Measurements from ENCODE around the gene AGBL4. TPM values are rescaled to one million over a fixed set of nuclear protein-coding genes. Genes with fewer than 3 reads are reported as not detected.

Gene AGBL4
- total RNA-seq, 3 donors from 2014 or later, result 1.3 to 1.9 (median 1.8) TPM

- intact Hi-C loops (cut with DNase I; ENCODE audit: low total_unique reads), result no loop called here
- TF ChIP-seq POLR2AphosphoS5 (IDR thresholded peaks at IDR 0.05) (no peak), CTCF (IDR thresholded peaks at IDR 0.05) (no peak), POLR2A (IDR thresholded peaks at IDR 0.05) (no peak)
- Histone ChIP-seq H3K27me3 (no peaks in the 10 kb centered on the region), H3K4me1 (no peaks in the 10 kb centered on the region), H3K9me3 (no peaks in the 10 kb centered on the region), H3K27ac (no peak overlapping the region), H3K36me3 (no peaks in the 10 kb centered on the region), H3K4me3 (no peak overlapping the region)
- DNase-seq (ENCODE audit: low spot score in 2 of 2), result no peak
Observed at GRCh38 chr1:48560116-48560515, 1463.6 kb downstream of the AGBL4 start.

- Histone ChIP-seq H3K36me3 (no peaks in the 10 kb centered on the region), H3K4me1 (no peaks in the 10 kb centered on the region), H3K27me3 (no peaks in the 10 kb centered on the region), H3K4me3 (no peak overlapping the region), H3K9me3 (no peaks in the 10 kb centered on the region), H3K27ac (no peak overlapping the region)
- no peak for DNase-seq (ENCODE audit: low spot score in 2 of 2)
- no peak for TF ChIP-seq POLR2A (IDR thresholded peaks at IDR 0.05)
- intact Hi-C loops (cut with DNase I; ENCODE audit: low total_unique reads), result no loop called here
Observed at GRCh38 chr1:48558366-48558765, 1465.4 kb downstream of the AGBL4 start.

- Histone ChIP-seq H3K36me3 (no peaks in the 10 kb centered on the region), H3K27me3 (no peaks in the 10 kb centered on the region), H3K4me1 (no peaks in the 10 kb centered on the region), H3K9me3 (no peaks in the 10 kb centered on the region), H3K27ac (no peak overlapping the region), H3K4me3 (no peak overlapping the region)
- no peak for DNase-seq (ENCODE audit: low spot score in 2 of 2)
- TF ChIP-seq CTCF (IDR thresholded peaks at IDR 0.05) (no peak), POLR2A (IDR thresholded peaks at IDR 0.05) (no peak), POLR2AphosphoS5 (IDR thresholded peaks at IDR 0.05) (no peak)
- intact Hi-C loops (cut with DNase I; ENCODE audit: low total_unique reads), result no loop called here
Observed at GRCh38 chr1:48556186-48556850, 1467.4 kb downstream of the AGBL4 start.

GRCh38 chr1:48555271-48555670, 1468.5 kb downstream of the AGBL4 start:
- DNase-seq (ENCODE audit: low spot score in 2 of 2), result peak in 1 of 2 donors; percentile 30
- H3K4me1 ChIP-seq, result no peaks in the 10 kb centered on the region
- intact Hi-C loops (cut with DNase I; ENCODE audit: low total_unique reads), result no loop called here
- TF ChIP-seq POLR2A (IDR thresholded peaks at IDR 0.05) (no peak), CTCF (IDR thresholded peaks at IDR 0.05) (no peak), POLR2AphosphoS5 (IDR thresholded peaks at IDR 0.05) (no peak)
- no peaks in the 10 kb centered on the region for H3K36me3 ChIP-seq
- H3K27me3 ChIP-seq, result no peaks in the 10 kb centered on the region
- H3K4me3 ChIP-seq, result no peak overlapping the region
- H3K9me3 ChIP-seq, result no peaks in the 10 kb centered on the region
- peak overlapping the region in 1 of 2 donors; percentile 25 for H3K27ac ChIP-seq

- H3K27me3 ChIP-seq, result no peaks in the 10 kb centered on the region
- H3K4me1 ChIP-seq, result no peaks in the 10 kb centered on the region
- H3K4me3 ChIP-seq, result no peak overlapping the region
- no peaks in the 10 kb centered on the region for H3K36me3 ChIP-seq
- no peak for DNase-seq (ENCODE audit: low spot score in 2 of 2)
- no peaks in the 10 kb centered on the region for H3K9me3 ChIP-seq
- no peak for TF ChIP-seq POLR2AphosphoS5 (IDR thresholded peaks at IDR 0.05)
- no peak for TF ChIP-seq POLR2A (IDR thresholded peaks at IDR 0.05)
- no peak for TF ChIP-seq CTCF (IDR thresholded peaks at IDR 0.05)
- intact Hi-C loops (cut with DNase I; ENCODE audit: low total_unique reads), result no loop called here
- H3K27ac ChIP-seq, result no peak overlapping the region
Observed at GRCh38 chr1:48552903-48553606, 1470.7 kb downstream of the AGBL4 start.

Measured in breast epithelium (tissue), 4 donors.